Measurements from ENCODE around the gene WDR44.
"Not testable (repeated sequence)": the region's sequence is repeated elsewhere in the genome, so short reads cannot be mapped to it uniquely, and the experiment has no call there.

Gene WDR44

GRCh38 chrX:118474586-118474985, 128.7 kb downstream of the WDR44 start:
- no peak for TF ChIP-seq JUND (IDR thresholded peaks at IDR 0.05; ENCODE audit: low read depth)
- no peak for DNase-seq (ENCODE audit: low read depth in 1 of 2, low spot score in 1 of 2)
- in situ Hi-C loops (cut with HindIII; ENCODE audit: low pct_unique_long_range_greater_than_20kb, low sequenced_read_pairs) = no loop called here

GRCh38 chrX:118475903-118476302, 130.0 kb downstream of the WDR44 start:
- in situ Hi-C loops (cut with HindIII; ENCODE audit: low pct_unique_long_range_greater_than_20kb, low sequenced_read_pairs) = no loop called here
- TF ChIP-seq JUND (IDR thresholded peaks at IDR 0.05; ENCODE audit: low read depth) = no peak
- peak in 1 of 2 experiments; percentile 56 for DNase-seq (ENCODE audit: low read depth in 1 of 2, low spot score in 1 of 2)

- in situ Hi-C loops (cut with HindIII; ENCODE audit: low pct_unique_long_range_greater_than_20kb, low sequenced_read_pairs) = no loop called here
- no peak for DNase-seq (ENCODE audit: low read depth in 1 of 2, low spot score in 1 of 2)
- TF ChIP-seq JUND (IDR thresholded peaks at IDR 0.05; ENCODE audit: low read depth) = no peak
Measured at GRCh38 chrX:118480172-118480571, 134.3 kb downstream of the WDR44 start.

GRCh38 chrX:118482384-118482783, 136.5 kb downstream of the WDR44 start:
- DNase-seq (ENCODE audit: low read depth in 1 of 2, low spot score in 1 of 2); in situ Hi-C loops (cut with HindIII; ENCODE audit: low pct_unique_long_range_greater_than_20kb, low sequenced_read_pairs): not testable (repeated sequence)

- DNase-seq (ENCODE audit: low read depth in 1 of 2, low spot score in 1 of 2) = peak in 1 of 2 experiments; percentile 65
- TF ChIP-seq JUND (IDR thresholded peaks at IDR 0.05; ENCODE audit: low read depth) = peak; percentile 58; the same call in 1 of the 2 replicates
- in situ Hi-C loops (cut with HindIII; ENCODE audit: low pct_unique_long_range_greater_than_20kb, low sequenced_read_pairs) = no loop called here
Measured at GRCh38 chrX:118484216-118484903, 138.5 kb downstream of the WDR44 start.

- DNase-seq (ENCODE audit: low read depth in 1 of 2, low spot score in 1 of 2); in situ Hi-C loops (cut with HindIII; ENCODE audit: low pct_unique_long_range_greater_than_20kb, low sequenced_read_pairs): not testable (repeated sequence)
Measured at GRCh38 chrX:118486693-118487092, 140.8 kb downstream of the WDR44 start.

GRCh38 chrX:118493016-118493415, 147.1 kb downstream of the WDR44 start:
- TF ChIP-seq JUND (IDR thresholded peaks at IDR 0.05; ENCODE audit: low read depth) = no peak
- DNase-seq (ENCODE audit: low read depth in 1 of 2, low spot score in 1 of 2) = no peak
- in situ Hi-C loops (cut with HindIII; ENCODE audit: low pct_unique_long_range_greater_than_20kb, low sequenced_read_pairs) = no loop called here

GRCh38 chrX:118493653-118494297, 147.9 kb downstream of the WDR44 start:
- DNase-seq (ENCODE audit: low read depth in 1 of 2, low spot score in 1 of 2) = no peak
- in situ Hi-C loops (cut with HindIII; ENCODE audit: low pct_unique_long_range_greater_than_20kb, low sequenced_read_pairs) = no loop called here
- TF ChIP-seq JUND (IDR thresholded peaks at IDR 0.05; ENCODE audit: low read depth) = no peak

- no peak for TF ChIP-seq JUND (IDR thresholded peaks at IDR 0.05; ENCODE audit: low read depth)
- in situ Hi-C loops (cut with HindIII; ENCODE audit: low pct_unique_long_range_greater_than_20kb, low sequenced_read_pairs) = no loop called here
- DNase-seq (ENCODE audit: low read depth in 1 of 2, low spot score in 1 of 2) = peak in 1 of 2 experiments; percentile 72
Measured at GRCh38 chrX:118495061-118495921, 149.4 kb downstream of the WDR44 start, which contains the start of gene DOCK11. TSS of gene DOCK11 (plus strand) at chrX:118495815. CDS start at chrX:118495972, 157 bp downstream.

- in situ Hi-C loops (cut with HindIII; ENCODE audit: low pct_unique_long_range_greater_than_20kb, low sequenced_read_pairs) = no loop called here
- DNase-seq (ENCODE audit: low read depth in 1 of 2, low spot score in 1 of 2) = peak in 1 of 2 experiments; percentile 58
- no peak for TF ChIP-seq JUND (IDR thresholded peaks at IDR 0.05; ENCODE audit: low read depth)
Measured at GRCh38 chrX:118495958-118496762, 150.3 kb downstream of the WDR44 start.

GRCh38 chrX:118496763-118497079, 150.8 kb downstream of the WDR44 start:
- no peak for DNase-seq (ENCODE audit: low read depth in 1 of 2, low spot score in 1 of 2)
- in situ Hi-C loops (cut with HindIII; ENCODE audit: low pct_unique_long_range_greater_than_20kb, low sequenced_read_pairs) = no loop called here
- no peak for TF ChIP-seq JUND (IDR thresholded peaks at IDR 0.05; ENCODE audit: low read depth)

- no peak for TF ChIP-seq JUND (IDR thresholded peaks at IDR 0.05; ENCODE audit: low read depth)
- no peak for DNase-seq (ENCODE audit: low read depth in 1 of 2, low spot score in 1 of 2)
- in situ Hi-C loops (cut with HindIII; ENCODE audit: low pct_unique_long_range_greater_than_20kb, low sequenced_read_pairs) = no loop called here
Measured at GRCh38 chrX:118497180-118497818, 151.4 kb downstream of the WDR44 start.
